ENCODE results near the gene GTF3C5.

GTF3C5 gene

DNA sequence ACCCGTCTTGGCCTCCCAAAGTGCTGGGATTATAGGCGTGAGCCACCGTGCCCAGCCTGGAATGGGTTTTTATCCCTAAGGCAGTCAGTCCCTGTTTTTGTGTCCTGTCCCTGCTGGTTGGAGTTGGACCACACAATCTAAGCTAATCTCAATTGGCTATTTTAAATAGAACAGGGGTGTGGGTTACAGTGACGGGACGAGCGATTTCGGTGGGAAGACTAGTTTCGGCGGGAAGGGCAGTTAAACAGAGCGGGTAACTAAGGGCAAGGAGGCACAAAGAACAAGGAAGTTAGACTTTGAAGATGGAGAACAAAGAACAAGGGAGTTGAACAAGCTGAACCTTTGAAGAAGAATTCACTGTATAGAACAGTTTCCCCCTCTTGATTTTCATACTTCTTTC, 1.4 kb downstream of the GTF3C5 start:
- DNase-seq = no peak

DNA sequence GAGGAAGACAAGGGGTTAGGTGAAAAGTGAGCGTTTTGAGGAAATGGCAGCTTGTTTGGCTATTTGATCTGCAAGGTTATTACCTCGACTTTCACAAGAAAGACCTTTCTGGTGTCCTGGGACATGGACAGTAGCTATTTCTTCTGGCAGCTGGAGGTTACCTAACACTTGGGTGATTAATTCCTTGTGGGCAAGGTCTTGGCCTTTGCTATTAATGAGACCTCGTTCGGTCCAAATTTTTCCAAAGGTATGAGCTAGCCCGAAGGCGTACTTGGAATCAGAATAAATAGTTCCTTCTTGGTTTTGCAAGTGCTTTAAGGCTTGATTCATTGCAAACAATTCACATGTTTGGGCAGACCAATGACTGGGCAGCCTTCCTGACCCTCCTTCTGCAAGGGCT, 4.9 kb downstream of the GTF3C5 start:
- DNase-seq = no peak

DNA sequence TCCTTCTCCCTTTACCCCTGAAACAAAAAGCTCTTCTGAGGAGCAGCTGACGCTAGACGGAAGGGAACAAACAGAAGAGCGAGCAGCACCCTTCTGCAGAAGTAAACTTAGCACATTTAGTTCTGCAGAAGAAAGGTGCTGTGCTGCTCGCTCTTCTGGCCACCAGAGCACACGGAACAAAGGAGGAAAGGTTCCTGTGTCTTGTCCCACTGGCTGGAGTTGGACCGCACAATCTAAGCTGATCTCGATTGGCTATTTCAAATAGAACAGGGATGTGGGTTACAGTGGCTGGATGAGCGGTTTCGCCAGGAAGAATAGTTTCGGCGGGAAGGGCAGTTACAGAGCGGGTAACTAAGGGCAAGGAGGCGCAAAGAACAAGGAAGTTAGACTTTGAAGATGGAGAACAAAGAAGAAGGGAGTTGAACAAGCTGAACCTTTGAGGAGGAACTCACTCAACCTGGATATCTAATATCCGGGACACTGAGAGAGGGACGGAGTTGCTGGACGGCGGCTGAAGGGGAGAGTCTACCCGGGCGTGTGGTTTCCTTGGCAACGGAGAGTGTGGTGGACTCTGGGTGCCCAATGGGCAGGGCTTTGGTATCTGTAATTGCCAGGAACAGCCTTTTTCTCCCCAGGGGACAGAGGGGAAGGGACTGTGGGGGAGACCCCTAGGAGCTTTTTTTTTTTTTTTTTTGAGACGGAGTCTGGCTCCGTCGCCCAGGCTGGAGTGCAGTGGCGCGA, 7.1 kb downstream of the GTF3C5 start:
- no peak for DNase-seq

DNA sequence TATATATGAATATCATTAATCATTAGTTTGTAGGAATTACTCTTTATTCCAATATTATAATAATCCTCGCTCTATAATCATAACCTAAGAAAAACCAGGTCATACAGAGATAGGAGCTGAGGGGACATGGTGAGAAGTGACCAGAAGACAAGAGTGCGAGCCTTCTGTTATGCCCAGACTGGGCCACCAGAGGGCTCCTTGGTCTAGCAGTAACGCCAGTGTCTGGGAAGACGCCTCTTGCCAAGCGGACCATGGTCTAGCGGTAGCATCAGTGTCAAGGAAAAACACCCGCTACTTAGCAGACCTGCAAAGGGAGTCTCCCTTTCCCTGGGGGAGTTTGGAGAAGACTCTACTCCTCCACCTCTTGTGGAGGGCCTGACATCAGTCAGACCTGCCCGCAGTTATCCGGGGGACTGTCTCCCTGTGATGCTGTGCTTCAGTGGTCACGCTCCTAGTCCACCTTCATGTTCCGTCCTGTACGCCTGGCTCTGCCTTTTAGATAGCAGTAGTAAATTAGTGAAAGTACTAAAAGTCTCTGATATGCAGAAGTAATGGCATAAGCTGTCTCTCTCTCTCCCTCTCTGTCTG, 10.2 kb downstream of the GTF3C5 start:
- peak; percentile 38 to 45 for DNase-seq

DNA sequence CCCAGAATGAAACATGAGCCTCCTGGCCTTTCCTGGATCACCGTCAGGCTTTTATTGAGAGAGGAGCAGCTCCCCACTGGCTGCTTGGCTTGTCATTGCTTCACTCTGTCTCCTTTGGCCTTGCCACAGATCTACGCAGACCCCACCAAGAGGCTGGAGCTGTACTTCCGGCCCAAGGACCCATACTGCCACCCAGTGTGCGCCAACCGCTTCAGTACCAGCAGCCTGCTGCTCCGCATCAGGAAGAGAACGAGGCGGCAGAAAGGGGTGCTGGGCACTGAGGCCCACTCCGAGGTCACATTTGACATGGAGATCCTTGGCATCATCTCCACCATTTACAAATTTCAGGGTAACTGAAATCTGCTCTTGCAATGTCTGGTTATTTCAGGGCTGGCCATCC, 11.2 kb downstream of the GTF3C5 start:
- no peak for DNase-seq

DNA sequence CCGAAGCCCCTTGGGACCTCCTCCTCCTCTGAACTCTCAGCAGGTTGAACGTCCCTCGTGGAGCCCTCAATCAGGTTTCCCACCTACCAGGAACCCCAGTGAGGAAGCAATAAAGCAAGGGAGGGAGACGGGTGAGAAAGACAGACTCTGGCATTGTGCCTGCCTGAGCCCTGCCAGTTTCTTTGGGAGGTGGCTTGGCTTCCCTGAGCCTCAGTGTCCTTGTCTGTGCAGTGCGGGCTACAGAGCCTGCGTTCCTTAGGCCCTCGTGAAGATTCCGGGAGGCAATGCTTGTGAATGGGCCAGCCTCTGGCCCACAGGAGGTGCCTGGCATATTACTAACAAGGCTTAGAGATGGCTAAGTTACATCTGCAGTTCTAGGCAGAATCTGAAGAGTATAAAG, 11.9 kb downstream of the GTF3C5 start:
- no peak for DNase-seq

DNA sequence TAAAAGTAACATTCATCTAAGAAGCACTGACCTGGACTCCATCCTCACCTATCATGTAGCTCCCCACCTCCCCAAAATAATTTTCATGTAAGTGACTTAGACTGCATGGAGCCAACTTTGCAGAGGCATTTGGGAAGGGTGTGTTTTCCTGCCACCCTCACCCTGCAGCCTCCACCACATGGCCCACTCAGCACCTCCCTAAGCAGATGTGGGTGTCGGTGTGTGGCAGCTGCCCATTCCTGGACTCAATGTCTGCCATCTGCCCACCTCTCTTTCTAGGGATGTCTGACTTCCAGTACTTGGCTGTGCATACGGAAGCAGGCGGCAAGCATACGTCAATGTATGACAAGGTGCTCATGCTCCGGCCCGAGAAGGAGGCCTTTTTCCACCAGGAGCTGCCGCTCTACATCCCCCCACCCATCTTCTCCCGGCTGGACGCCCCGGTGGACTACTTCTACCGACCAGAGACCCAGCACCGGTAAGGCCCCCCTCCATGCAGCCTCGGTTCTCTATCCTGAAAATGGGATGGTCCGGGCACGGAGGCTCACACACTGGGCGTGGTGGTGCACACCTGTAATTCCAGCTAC, 12.7 kb downstream of the GTF3C5 start:
- no peak for DNase-seq

DNA sequence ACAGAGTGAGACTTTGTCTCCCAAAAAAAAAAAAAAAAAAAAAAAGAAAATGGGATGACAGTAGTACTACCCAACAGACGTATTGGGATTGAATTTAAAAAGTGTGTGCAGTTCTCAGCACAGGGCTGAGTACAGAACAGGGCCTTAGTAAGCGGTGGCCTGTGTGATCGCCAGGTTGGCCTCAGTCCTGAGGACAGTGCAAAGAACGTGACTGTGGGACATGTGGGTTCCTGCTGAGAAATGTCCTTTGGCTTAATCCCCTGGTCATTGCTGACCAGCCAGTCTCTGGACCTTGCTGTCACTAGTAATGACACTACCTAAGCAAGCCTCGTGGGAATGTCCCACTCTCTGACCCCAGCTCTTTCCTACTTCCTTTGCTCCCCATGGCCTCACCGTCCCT, 13.3 kb downstream of the GTF3C5 start:
- DNase-seq = no peak

DNA sequence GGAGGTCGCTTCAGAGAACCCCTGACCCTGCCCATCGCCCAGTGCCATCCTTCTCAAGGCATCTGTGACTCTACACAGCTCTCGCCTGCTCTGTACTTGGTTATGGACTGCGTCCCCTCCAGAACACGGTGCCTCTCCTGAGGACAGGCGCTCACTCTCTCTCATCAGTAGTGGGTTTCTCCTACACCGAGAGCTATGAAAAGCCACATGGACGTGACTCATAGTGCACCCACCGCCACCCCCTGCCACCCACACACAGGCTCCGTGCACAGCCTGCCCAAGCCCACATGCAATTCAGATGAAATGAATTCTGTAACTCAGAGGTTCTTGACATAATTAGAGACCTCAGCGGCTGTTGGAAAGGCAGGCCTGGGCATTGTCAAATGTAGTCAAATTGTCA, 13.9 kb downstream of the GTF3C5 start:
- DNase-seq = no peak

DNA sequence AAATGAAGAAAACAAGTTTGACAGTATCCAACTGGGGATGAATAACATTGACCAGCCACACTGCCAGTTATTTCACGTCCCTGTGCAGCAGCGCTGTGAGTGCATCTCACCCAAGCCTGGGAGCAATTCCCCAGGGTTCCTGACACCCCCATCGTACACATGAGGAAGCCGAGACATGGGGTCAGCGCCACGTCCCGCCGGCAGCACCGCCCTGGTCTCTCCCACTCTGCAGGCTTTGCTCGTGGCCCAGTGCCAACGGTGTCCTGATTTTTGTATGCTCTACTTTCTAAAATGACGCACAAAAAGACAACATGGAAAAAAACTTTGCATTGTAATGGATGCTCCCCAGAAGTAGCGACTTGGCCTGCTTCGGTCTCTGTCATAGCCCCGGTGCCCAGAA, 14.3 kb downstream of the GTF3C5 start:
- DNase-seq = no peak

DNA sequence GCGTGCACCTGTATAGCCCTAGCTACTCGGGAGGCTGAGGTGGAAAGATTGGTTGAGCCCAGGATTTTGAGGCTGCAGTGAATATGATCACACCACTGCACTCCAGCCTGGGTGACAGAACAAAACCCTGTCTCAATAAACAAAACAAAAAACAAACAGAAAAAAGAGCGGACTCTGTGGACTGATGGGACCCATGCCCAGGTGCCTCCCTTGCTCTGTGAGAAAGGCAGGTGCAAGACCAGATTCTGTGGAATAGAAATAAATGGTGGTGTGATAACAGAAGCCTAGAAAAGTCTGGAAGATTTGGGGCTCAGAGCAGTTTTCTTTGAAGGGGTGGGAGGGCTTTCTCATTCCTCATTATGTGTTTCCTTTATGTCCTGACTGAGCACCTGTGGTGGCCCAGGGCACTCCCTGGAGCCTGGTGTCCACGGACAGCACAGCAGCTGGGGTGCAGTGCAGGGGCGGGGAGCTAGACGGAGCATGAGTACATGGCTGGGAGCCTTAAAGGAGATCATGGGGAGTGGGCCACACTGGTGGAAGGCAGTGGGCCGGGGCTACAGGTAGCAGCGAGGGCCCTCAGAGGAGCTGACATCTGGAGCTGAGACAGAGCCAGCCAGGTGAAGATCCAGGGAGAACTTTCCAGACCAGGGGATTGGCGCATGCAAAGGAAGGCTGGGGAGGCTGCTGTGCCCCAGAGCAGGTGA, 15.6 kb downstream of the GTF3C5 start:
- no peak for DNase-seq

DNA sequence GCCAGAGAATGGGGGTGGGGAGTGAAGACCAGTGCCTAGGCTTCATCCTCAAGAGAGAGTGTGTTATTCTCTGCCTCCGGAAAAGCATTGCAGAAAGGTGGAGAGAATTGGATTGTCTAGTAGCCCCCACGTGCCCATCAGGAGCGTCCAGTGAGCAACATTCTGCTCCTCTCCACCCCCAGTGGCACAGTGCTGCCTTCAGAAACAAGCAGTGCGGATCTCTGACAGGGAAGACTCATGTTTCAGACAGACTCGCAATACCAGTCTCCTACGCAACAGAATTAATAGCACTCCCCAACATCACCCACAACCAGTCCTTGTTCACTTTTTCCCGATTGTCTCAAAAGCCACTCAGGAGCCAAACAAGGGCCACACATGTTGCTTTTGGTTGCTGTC, 16.1 kb downstream of the GTF3C5 start:
- DNase-seq = no peak

DNA sequence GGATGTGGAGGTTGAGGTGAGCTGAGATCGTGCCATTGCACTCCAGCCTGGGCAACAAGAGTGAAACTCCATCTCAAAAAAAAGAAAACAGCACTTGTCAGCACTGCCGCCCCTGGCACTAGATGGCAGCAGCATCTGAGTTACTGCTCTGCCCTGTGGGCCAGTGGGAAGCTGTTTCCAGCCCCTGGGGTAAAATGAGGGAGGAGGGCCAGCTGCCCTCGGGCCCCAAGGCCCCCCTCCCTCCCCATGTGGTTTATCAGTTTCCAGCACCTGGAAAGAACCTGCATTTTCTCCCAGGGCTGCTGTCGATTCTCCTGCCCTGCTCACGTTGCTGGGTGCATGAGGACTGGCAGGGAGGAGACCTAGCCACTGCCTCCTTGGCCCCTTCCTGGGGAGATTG, 17.8 kb downstream of the GTF3C5 start:
- peak in 1 of 2 donors; percentile 40 for DNase-seq

DNA sequence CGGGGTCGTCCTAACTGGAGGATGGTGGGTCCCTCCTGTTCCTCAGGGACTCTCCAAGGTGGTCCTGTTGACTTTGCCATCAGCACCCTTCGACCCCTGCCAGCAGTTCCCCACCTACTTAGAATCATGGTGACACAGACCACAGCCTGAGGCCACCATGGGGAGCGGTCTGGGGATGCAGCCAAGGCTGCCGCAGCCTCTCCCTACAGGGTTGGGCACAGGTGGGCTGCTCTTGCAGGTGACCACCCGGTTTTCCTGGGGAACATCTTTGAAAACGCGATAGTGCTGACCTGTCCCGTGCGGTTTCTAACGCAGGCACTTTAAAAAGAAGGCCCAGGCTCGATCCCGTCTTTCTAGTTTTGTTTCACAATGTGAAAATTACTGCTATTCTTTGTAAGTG, 18.2 kb downstream of the GTF3C5 start:
- DNase-seq = no peak

DNA sequence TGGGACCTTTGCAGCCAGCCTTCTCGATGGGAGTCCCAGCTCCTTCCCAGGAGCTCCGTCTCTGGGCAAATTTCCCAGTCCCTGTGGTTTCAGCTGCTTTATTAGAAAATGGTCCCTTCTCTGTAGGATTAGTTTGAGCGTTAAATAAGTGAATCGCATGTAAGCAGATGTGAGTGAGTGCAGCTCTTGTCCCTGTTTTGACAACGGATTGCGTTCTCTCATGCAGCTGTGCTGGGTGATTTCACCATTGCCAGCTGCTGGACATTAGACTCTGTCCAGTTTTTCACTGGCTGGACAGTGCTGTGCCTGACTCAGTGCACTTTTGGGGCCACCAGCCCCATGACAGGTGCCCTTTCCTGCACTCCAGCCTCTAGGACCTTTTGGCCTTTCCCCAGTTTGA, 19.3 kb downstream of the GTF3C5 start:
- DNase-seq = no peak

DNA sequence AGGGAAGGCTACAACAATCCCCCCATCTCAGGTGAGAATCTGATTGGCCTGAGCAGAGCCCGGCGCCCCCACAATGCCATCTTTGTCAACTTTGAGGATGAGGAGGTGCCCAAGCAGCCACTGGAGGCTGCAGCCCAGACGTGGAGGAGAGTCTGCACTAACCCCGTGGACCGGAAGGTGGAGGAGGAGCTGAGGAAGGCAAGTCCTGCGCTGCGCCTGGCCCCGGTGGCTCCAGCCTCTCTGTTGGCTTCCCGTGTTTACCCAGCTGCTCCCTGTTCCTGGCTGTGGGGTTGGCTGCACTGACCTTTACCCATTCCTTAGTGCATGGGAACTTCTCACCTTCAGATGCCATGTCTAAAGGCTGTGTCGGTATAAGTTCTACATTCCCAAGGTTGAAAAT, 20.0 kb downstream of the GTF3C5 start:
- DNase-seq = no peak

DNA sequence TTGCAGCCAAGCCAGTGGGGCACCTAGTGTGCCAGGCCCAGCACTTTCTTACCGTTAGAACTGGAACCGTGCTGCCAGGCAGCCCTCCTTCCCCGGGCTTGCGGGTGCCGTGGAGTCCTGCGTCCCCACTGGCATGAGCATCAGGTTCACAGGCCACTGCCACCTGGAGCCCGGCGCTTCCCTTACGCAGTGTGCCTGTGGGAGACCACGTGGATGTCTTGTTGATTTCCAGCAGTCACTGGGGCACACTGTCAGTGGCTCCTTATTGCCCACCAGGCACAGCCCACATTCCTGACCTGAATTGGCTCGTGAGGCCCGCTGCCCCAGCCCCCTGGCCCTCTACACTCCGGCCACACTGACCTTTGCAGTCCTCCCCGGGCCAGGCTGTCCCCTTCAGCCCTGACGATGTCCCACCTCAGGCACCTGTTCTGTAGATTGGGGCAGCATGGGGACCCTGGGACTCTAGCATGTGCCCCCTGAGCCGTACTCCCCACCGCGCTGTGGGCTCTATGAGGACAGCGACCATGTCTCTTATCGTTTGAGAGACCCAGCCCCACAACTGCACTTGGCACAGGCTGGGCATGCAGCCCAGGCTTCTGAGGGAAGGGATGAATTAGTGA, 20.6 kb downstream of the GTF3C5 start:
- DNase-seq = no peak

DNA sequence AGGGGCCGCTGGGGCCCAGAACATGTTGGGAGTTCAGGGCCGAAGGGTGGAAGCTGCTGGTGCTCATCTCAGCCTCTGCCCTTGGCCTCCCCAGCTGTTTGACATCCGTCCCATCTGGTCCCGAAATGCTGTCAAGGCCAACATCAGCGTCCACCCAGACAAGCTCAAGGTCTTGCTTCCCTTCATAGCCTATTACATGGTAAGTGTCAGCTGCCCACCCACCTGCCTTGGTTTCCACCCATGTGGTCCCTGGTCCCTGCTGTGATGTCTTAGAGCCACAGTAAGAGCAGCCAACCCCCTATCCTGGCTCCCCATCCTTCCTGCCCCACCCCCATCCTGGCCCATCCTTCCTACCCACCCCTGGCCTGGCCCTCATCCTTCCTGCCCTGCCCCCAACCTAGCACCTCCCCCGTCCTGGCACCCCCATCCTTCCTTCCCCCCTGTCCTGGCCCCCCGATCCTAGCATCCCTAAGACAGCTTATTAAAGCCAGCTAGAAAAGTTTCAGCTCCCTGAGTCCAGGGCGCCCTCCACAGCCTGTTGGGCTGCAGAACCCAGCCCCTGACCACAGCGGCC, 21.3 kb downstream of the GTF3C5 start:
- DNase-seq = no peak

DNA sequence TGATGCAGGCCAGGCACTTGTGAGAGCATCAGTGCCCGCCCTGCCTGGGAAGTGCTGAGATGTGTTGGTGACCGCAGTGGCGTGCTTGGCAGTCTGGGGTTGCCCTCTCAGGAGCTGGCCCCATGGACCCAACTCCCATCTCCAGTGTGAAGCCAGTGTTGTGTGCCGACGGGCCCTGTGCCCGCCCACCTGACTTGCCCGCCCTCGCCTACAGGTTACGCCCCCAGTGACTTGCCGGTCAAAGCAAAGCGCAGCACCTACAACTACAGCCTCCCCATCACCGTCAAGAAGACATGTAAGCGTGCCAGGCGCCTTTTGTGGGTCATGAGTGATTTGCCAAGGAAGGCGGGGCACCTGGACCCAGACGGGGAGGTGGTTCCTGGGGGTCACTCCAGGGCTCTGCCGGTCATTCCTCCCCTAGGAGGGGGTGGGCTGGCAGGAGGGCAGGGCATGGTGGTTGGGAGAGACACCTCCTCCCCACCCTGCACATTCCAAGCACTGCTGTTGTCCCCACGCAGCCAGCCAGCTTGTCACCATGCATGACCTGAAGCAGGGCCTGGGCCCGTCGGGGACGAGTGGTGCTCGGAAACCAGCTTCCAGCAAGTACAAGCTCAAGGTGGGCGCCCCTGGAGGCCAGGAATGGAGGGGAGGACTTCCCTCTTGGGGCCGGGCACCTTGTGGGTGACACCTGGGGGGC, 23.5 kb downstream of the GTF3C5 start:
- no peak for DNase-seq

DNA sequence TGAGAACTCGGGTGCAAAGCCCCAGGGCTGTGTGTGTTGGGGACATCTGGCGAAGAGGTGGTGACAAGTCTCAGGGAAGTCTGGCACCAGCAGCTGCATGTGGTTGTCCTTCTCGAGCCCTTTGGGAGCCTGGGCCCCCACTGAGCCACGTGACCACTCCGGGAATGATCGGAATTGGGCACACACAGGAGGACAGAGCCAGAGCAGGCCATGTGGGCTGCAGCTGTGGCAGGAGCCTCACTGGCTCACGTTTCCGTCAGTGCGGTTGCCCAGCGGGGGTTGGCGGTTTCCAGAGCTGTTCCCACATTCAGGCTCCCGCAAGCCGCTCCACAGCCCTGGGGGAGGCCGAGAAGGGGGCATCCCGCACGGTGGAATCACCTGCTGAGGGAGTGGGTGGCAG, 24.2 kb downstream of the GTF3C5 start:
- no peak for DNase-seq

DNA sequence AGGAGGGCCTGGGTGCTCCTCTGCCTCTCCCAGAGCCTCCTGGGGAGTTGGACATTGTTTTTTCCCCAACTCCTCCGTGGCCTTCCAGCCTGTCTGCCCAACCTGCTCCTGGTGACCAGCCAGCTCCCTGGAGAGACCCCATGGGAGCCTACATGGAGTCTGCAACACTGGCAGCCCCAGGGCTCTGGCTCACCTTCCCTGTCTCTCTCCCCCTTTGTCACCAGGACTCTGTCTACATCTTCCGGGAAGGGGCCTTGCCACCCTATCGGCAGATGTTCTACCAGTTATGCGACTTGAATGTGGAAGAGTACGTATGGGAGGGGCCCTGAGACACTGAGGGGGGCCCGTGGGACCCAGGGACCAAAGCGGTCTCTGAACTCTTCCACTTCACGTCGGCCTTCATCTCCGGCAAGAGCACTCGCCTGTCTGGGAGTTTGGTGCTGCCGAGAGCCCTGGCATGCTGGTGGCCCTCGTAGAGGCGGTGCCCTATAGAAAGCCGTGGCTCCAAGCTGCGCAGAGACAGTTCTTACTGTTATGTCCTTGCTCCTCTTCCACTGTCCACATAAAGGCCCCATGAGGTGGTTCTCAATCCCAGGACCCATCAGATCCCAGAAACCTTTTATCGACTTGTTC, 25.1 kb downstream of the GTF3C5 start:
- no peak for DNase-seq

DNA sequence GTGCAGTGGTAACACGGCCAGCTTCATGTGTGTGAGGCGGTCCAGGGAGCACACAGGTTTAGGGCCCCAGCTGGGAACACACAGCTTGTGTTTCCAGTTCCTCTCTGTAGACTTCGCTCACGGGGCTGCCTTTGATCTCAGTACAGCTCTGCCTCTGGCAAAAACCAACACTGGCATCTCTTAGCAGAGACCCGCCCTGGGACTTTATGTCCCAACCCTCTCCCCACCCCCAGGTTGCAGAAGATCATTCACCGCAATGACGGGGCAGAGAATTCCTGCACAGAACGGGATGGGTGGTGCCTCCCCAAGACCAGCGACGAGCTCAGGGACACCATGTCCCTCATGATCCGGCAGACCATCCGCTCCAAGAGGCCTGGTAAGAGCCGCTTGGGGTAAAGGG, 25.7 kb downstream of the GTF3C5 start:
- DNase-seq = no peak

Measured in CD4-positive, alpha-beta T cell treated with Interferon alpha-2 for 1 hour (primary cell).